Stimulated activated CD4-positive, alpha-beta T cell treated with anti-CD3 and anti-CD28 coated beads, Interleukin-12 subunit alpha, Interleukin-12 subunit beta, amount 100 ng/mL, for 24 hours (primary cell): Measurements from ENCODE around the gene OR6C76.
"Not testable (repeated sequence)": the region's sequence is repeated elsewhere in the genome, so short reads cannot be mapped to it uniquely, and the experiment has no call there.

Experiments
- DNase-seq, 2 experiments: peaks; one replicate each; pipeline ENCODE4 v3.0.0-alpha.2; 2020; ENCODE audit warnings: low read depth in 2 of 2

Gene OR6C76

DNA sequence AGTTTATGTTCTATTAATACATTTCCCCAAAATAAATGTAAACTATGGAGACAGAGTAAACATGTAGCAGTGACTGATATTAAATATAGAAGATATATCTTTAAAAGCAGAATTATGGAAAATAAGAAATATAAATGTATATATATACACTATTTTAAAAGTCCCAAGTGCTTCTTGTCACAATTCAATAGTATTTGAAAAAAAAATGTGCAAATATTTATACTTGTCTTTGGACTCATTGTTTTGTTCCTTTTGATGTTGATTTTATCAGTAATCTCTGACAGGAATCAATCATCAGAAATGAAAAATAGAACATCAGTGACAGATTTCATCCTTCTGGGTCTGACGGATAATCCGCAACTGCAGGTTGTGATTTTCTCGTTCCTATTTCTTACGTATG lies at the start of gene OR6C76:
Gene OR6C76 (plus strand): TSS at position 301 of the 400 bp plus-strand sequence. CDS start 0 bp downstream, at position 301.
- no peak for DNase-seq

DNA sequence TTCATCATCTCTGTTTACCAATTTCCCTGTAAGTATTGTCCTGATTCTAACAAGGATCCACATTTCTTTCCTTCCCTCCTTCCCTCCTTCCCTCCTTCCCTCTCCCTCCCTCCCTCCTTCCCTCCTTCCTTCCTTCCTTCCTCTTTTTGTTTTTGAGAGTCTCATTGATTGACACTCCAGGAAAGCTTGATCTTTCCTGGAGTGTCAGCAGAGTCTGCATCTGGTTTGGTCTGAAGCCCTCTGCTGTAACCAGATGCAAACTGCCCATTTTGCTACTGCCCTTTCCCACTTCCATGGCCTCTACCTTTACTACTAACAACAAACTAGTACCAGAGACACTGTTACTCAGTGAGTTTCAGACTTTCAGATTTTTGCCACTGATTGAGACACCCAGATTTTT lies 40.2 kb upstream of the OR6C76 start:
- DNase-seq, result no peak

DNA sequence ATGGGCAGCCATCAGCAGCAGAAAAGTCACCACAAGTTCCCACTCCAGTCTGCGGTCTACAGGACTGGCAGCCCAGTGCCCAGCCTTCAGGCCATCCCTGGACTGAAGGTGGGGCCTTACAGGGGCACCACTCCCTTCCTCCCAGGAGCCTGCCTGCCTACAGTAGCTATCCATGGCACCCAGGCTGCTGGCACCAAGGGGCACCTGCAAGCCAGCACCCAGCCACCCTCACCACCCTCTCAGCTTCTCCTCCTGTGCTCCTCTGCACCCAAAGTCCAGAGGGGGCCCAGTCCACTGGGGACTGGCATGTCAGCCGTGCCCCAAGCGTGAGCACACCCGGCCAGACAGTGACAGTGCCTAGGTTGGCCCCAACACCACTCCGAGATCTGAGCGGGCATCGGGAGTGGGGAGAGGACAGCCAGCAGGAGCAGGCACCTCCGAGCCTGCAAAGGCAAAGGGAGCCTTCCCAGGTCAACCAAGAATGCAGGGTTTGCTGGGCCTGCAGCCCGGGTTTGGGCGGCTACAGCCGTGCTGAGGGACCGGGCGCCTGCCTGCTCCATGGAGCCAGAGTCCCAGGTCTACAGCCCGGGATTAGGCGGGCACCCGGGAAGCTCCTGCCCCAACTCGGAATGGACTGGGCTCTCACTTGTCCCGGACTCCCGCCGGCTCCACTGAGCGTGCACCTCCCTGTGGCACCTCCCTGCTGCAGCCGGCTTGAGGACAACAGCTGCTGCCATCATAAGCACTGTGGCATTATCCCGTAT lies 33.8 kb upstream of the OR6C76 start:
- no peak for DNase-seq

DNA sequence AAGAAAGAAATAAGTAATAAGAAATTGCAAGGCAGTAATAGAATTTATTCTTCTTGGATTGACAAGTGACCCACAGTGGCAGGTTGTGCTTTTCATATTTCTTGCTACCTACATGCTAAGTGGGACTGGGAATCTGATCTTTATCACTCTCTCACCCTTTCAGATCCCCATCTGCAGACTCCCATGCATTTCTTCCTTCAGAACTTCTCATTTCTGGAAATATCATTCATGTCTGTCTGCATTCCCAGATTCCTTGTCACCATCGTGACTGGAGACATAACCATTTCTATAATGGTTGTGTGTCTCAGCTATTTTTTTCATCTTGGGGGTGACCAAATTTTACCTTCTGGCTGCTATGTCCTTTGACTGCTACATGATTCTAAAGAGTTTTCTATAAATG lies 29.7 kb upstream of the OR6C76 start:
- no peak for DNase-seq

DNA sequence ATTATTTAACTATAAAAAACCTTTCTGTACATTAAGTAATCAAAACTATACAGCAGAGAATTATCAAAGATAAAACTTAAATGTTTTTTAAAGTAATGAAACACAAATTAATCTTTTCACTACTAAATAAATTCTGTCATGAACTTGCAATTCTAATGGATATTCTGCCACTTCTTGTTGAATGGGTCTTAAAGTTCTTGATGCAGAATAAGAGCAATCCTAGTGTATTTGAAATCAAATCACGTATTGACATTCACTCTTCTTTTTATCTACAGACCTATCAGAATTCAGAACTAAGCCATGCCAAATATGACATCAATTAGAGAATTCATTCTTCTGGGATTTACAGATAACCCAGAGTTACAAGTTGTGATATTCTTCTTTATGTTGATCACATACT lies 25.8 kb upstream of the OR6C76 start, which contains the start of gene OR6C65:
Gene OR6C65 (plus strand): TSS at position 301 of the 400 bp plus-strand sequence. CDS start 0 bp downstream, at position 301.
- no peak for DNase-seq

DNA sequence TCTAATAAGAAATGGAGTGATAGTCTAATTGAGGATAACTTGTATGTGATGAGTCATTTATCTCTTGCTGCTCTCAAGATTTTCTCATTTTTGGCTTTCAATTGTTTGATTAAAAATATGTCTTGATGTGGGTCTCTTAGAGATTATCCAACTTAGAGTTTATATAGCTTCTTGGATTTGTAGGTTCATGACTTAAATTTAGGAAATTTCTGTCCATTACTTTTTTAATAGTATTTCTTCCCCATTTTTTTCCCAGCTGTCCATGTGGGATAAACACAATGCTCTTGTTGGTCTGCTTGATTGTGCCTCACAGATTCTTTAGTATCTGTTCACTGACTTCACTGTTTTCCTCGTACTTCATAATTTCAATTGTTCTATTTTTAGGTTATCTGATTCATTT lies 18.2 kb upstream of the OR6C76 start:
- no peak for DNase-seq

DNA sequence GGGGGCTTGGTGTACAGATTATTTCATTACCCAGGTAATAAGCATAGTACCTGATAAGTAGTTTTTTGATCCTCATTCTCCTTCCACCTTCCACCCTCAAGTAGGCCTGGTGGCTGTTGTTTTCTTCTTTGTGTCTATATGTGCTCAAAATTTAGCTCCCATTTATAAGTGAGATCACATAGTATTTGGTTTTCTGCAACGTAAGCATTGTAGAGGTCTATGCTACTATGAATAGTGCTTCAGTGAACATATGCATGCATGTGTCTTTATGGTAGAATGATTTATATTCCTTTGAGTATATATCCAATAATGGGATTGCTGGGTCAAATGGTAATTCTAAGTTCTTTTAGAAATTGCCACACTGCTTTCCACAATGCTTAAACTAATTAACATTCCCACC lies 16.9 kb upstream of the OR6C76 start:
- DNase-seq, result not testable (repeated sequence)

DNA sequence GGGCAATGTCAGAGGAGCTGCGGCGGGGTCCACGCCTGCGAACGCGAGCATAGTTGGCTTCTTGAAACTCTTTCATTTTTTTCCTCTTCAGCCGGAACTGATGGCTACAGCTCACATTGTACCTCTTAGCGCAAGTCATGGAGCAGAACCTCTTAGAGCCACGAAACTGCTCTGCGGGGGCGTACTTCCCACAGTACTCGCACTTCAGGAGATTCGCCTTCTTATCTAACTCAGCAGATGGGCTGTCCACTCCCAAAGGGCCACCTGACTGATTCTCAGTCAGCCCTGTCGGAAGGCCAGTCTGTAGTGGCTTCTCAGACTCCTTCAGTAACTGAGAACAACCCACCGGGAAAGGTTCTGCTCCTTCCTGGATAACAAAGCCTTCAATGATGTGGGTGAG lies 13.9 kb upstream of the OR6C76 start:
- not testable (repeated sequence) for DNase-seq

DNA sequence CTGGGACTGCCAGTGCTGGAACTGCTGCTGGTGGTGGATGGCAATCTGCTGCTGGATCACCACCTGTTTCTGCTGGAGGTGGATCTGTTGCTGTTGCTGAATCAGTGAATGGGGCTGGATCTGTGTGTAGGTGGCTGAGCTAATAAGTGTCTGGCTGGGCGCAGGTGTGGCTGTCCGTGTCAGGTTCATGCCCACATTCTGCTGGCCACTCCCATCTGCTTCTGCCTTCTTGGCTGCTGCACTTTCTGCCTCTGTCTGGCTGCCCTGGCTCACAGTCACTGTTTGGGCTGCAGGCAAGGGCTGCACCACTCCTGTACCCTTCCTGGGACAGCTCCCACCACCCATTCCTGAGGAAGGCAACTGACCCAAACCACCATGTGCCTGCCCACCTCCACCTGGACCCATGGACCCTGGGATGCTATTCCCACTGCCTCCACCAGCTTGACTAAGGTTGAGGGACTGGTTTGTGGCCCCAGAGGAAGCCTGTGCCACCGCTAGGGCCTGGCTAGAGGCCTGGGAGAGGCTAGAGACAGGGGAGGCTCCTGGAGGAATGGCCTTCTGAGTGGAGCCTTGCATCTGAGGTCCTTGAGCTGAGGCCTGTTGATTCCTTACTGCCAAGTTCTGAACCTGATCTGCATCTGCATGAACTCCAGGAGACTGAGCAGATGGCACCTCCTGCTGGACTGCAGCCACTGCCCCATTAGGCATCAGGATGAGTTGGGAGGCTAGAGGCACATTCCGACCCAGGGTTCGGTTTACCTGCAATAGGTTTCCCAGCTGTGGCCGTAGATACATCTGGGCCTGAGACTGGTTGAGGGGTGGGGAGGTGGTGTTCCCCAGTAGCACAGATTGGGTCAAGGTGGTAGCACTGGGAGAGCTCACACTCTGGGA lies 12.3 kb upstream of the OR6C76 start:
- DNase-seq, result not testable (repeated sequence)

DNA sequence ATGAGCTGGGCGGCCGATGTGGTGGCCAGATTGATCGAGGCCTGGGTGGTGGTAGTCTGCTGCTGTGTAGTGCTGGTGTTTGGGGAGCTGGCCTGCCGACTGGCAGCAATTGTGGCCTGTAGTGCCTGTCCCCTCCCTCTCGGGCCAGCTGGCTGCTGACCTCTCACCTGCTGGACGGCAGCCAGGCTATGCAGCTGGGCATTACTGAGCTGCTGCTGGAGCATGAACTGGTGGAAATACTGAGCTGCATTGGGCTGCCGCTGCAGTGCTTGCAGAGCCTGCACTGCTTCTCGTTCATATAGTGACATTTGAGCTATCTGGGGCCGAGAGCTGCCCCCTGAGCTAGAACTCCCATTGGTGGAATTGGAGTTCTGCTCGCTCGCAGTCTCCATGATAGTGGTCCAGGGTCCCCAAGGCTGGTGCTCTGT lies 11.6 kb upstream of the OR6C76 start:
- DNase-seq, result not testable (repeated sequence)

DNA sequence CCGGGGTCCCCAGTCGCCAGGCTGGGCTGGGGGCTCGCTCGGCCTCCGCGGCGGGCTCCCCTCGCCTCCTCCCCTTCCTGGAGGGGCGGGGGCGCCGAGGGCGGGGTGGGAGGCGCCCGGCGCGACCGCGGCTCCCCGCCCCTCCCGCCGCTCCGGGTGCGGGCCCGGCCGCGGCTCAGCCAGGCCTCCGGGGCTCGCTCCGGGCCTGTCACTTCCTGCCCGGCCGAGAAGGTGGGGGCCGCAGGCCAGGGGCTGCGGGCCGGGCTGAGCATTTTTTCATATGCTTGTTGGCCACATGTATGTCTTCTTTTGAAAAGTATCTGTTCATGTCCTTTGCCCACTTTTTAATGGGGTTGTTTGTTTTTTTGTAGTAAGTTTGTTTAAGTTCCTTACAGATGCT lies 11.2 kb upstream of the OR6C76 start:
- DNase-seq, result not testable (repeated sequence)

DNA sequence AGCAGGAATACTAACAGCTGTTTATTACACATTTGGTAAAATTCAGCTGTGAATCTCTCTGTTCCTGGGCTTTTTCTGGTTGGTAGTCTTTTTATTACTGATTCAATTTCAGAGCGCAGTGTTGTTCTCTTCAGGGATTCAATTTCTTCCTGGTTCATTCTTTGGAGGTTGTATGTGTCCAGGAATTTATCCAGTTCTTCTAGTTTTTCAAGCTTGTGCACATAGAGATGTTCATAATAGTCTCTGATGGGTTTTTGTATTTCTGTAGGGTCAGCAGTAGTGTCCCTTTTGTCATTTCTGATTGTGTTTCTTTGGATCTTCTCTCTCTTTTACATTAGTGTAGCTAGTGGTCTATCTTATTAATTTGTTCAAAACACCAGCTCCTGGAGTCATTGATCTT lies 9.1 kb upstream of the OR6C76 start:
- no peak for DNase-seq

DNA sequence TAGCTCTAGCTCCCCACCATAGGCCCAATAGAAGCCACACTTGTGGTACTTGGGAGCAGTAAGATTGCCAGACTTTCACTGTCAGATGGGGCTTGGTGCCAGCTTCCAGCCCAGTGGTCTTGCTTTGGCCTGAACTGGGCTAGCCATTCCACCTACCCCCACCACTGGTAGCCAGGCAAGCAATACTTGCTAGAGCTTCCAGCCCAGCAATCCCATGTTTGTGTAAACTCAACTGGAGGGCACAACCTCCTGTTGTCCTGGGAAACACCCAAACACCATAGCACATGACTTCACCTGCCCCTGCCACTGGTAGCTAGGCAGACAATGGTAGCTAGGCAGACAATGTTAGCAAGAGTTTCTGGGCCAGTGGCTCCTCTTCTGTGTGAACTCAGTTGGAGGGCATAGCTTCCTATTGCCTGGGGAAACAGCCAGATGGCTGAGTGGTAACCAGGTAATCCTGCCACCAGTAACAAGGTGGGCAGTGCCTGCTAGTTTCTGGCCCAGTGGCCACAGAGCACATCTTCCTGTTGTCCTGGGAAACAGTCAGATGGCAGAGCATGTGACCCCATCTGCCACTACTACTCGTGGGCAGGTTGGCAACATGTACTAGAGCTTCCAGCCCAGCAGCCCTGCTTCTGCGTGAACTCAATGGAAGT lies 5.6 kb upstream of the OR6C76 start:
- no peak for DNase-seq

DNA sequence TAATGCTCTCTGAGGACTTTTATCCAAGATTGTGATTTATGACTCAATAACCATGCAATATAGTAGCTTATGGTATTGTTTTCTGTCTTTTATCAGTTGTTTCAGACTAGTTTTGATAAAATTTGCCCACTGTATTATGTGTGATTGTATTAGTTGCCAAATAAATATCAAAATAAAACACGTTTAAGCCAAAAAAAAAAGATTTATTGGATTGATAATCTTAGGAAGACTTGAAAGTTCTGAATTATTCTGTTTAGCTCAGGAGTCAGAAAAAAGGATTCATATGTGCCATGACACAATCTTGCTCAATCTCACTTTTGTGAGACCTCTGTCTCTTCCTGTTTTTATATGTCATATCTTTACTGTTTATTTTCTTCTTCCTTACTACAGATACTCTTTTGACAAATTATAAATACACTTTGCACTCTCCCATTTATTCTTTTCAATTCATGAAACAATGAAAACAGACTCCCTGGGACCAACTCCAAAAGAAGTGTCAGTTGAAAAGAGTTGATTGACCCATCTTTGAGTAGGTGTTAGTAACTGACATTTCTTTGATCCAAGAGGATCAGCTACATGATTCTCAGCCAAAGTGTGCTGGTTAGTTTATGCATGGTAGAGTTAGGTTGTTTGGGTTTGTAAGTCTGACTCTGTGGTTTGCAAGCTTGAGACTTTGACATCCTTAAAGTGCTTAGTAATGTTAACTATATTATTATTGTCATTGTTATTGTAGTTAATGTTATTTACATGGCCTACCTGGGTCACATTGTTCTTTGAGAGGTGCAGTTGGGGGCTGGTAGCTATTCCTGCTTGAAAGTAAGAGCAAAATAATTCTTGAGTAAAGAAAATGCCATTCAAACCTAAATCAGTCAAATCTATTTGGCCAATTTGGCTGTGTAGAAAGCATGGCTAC lies 2.5 kb downstream of the OR6C76 start:
- DNase-seq, result no peak

DNA sequence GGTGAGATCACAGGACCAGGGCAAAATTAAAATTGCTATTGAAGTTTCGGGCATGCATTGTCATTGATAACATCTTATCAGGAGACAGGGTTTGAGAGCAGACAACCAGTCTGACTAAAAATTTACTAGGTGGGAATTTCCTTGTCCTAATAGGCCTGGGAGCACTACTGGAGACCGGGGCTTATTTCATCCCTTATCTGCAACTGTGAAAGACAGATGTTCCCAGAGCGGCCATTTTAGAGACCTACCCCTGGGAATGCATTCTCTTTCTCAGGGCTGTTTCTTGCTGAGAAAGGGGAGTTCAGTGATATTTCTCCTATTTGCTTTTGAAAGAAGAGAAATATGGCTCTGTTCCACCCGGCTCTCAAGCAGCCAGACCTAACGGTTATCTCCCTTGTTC lies 15.2 kb downstream of the OR6C76 start:
- DNase-seq, result not testable (repeated sequence)

DNA sequence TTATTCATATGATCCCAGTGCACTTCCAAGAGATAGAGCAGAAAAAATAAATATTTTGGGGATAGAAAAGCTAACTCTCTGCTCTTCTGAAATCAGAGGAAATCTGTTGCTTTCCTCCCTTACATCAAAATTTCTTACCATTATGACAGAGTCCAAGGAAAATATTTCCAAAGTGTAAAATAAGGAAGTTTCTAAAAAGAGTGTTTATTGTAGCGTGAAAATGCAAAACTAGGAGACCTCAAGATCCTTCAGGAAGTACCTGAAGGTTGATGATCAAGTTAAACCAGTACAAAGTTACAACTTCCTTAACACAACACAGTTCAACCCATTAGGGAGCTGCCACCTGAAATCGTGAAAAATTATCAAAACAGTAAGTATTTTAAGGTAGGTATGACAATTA lies 17.7 kb downstream of the OR6C76 start, which contains the start of gene OR6C2:
Gene OR6C2 (plus strand): TSS at position 301 of the 400 bp plus-strand sequence. CDS start 8,138 bp downstream, outside the sequence.
- DNase-seq, result no peak

DNA sequence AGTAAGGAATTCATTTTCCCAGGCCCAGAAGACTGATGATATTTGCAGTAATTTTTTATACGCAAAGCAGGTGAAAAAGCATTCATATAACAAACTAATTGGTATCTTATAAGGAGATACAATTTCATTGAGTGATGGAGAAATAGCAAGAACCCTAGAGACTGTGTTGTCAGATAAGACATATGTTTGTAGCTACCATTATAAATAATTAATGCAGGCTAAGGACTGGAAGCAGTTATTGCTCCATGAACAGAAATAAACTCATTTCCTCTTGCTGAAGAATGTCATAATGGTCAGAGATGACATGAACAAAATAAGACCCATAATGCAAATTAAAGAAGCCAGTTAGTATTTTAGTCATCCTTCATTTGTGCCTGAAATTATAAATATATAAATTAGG lies 19.3 kb downstream of the OR6C76 start:
- no peak for DNase-seq

DNA sequence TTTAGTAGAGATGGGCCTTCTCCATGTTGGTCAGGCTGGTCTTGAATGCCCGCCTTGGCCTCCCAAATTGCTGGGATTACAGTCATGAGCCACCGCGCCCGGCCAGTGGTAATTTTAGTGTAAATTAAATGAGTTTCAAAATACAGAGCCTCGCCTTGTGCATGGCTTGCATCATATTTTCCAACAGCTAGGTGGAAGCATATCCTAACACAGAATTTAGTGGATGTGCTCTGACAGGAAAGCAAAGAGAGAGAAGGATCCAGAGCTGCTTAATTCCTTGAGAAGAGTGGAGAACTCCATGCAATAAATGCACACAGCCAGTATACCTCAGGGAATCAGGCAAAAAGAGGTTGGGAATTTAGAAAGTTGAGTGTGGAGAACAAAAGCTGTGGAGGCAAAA lies 20.3 kb downstream of the OR6C76 start:
- DNase-seq, result no peak

DNA sequence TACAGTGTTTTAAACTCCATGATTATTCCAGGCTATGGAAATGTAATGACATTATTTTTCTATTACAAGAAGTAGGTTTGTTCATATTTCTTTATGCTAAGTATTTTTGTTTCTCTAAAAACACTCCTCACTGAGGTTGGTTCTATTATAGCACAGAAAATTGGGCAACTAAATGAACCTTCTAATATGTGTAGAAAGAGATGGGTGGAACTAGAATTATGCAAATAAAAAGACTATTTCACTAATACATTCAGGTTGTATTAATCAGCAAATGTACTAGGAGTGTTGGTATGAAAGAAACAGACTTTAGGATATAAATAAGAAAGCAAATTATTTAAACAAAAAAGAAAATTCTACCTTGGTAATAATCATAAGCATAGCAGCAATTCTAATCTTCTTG lies 22.8 kb downstream of the OR6C76 start:
- no peak for DNase-seq

DNA sequence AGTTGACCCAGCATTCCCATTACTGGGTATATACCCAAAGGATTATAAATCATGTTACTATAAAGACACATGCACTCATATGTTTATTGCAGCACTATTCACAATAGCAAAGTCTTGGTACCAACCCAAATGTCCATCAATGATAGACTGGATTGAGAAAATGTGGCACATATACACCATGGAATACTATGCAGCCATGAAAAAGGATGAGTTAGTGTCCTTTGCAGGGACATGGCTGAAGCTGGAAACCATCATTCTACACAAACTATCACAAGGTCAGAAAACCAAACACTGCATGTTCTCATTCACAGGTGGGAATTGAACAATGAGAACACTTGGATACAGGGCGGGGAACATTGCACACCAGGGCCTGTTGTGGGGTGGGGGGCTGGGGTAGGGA lies 38.9 kb downstream of the OR6C76 start:
- DNase-seq, result not testable (repeated sequence)

DNA sequence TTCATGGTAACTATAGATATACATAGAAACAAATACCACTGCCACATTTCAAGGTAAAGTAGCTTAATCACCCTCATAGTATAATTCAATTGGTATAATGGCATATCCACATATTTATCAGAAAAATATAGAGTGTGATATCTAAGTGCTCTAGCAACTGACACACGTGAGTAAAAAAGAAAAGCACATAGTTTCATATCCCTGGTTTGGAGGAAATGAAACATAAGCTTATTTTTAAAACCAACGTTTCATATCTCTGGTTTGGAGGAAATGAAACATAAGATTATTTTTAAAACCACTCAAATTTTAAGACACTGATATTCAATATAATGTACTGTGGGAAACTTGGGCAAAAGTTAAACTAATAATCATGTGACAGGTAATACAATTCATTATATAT lies 41.8 kb downstream of the OR6C76 start:
- DNase-seq, result no peak
